CD8-positive, alpha-beta memory T cell (primary cell): ENCODE measurements around the gene SNTG2. TPM values are rescaled to one million over a fixed set of nuclear protein-coding genes. Genes with fewer than 3 reads are reported as not detected.

ENCODE experiments used
- CTCF ChIA-PET: fragments of 350-600 bp; sonication (Branson Sonifier 250); formaldehyde crosslinking; loops from one replicate; lab custom pipeline; 2021; ENCODE audit warnings: antibody characterized with exemption; lab: Charles Lee
- POLR2A ChIA-PET: fragments of 350-600 bp; sonication (Branson Sonifier 250); formaldehyde crosslinking; loops from one replicate; lab custom pipeline; 2021; ENCODE audit warnings: antibody characterized with exemption; lab: Charles Lee
- DNase-seq, 5 donors: peaks; one replicate each; pipeline versions ENCODE4 v3.0.0 to v3.0.0-alpha.2; 2020 to 2022; ENCODE audit warnings: mixed read lengths in 1 of 5
- H3K27ac ChIP-seq: one replicate; pipeline ENCODE4 v1.7.0; 2013; ENCODE audit warnings: low read depth, mild to moderate bottlenecking, low read length, moderate library complexity
- H3K27me3 ChIP-seq: 2 replicates; pipeline ENCODE4 v1.7.0; 2013; ENCODE audit warnings: low read length, mild to moderate bottlenecking; ENCODE audit not compliant: insufficient read depth, poor library complexity, severe bottlenecking
- H3K36me3 ChIP-seq: 2 replicates; pipeline ENCODE4 v1.7.0; 2013; ENCODE audit warnings: mild to moderate bottlenecking, low read length, moderate library complexity; ENCODE audit not compliant: insufficient read depth
- H3K4me1 ChIP-seq: 2 replicates; pipeline ENCODE4 v1.7.0; 2013; ENCODE audit warnings: mild to moderate bottlenecking, low read length, moderate library complexity; ENCODE audit not compliant: insufficient read depth
- H3K4me3 ChIP-seq: 2 replicates; pipeline ENCODE4 v1.7.0; 2013; ENCODE audit warnings: mild to moderate bottlenecking, low read length
- H3K9me3 ChIP-seq: 2 replicates; pipeline ENCODE4 v1.7.0; 2013; ENCODE audit warnings: mild to moderate bottlenecking, low read length
- H3K27ac Mint-ChIP-seq, 8 donors: one replicate each; pipeline ENCODE4 v1.8.0; 2020 to 2021; ENCODE audit warnings: mixed read lengths in 8 of 8, mild to moderate bottlenecking in 6 of 8, inconsistent platforms in 3 of 8, moderate library complexity in 3 of 8
- H3K27me3 Mint-ChIP-seq, 2 donors: one replicate each; pipeline ENCODE4 v1.8.0; 2020 to 2021; ENCODE audit warnings: mixed read lengths in 2 of 2, mild to moderate bottlenecking in 1 of 2, moderate library complexity in 1 of 2
- H3K36me3 Mint-ChIP-seq, 3 donors: one replicate each; pipeline ENCODE4 v1.8.0; 2020 to 2021; ENCODE audit warnings: mixed read lengths in 3 of 3, inconsistent platforms in 1 of 3, mild to moderate bottlenecking in 1 of 3
- H3K4me1 Mint-ChIP-seq, 3 donors: one replicate each; pipeline ENCODE4 v1.8.0; 2020 to 2021; ENCODE audit warnings: mixed read lengths in 3 of 3, inconsistent platforms in 1 of 3, mild to moderate bottlenecking in 1 of 3
- H3K4me3 Mint-ChIP-seq, 7 donors: one replicate each; pipeline ENCODE4 v1.8.0; 2020 to 2021; ENCODE audit warnings: mixed read lengths in 7 of 7, mild to moderate bottlenecking in 6 of 7, moderate library complexity in 4 of 7, inconsistent platforms in 2 of 7
- H3K9me3 Mint-ChIP-seq, 5 donors: one replicate each; pipeline ENCODE4 v1.8.0; 2020 to 2022; ENCODE audit warnings: mixed read lengths in 5 of 5, mild to moderate bottlenecking in 3 of 5, moderate library complexity in 2 of 5, inconsistent platforms in 1 of 5
- polyA plus RNA-seq: library from polyadenylated mRNA; unstranded; fragments of 300-500 nt; fragmentation: Illumina TruSeq; gene quantifications from one replicate; pipeline ENCODE4 v1.2.3, GENCODE V29; 2021
- total RNA-seq, 2 experiments: library from RNA; stranded (reverse); gene quantifications; one replicate each; pipeline ENCODE4 v1.2.3, GENCODE V29; 2021

Gene SNTG2
- total and polyA plus RNA-seq, 3 experiments from 2014 or later = 0.30 to 1.7 (median 1.3) TPM

GRCh38 chr2:1300284-1300683 is 349.6 kb downstream of the SNTG2 start:
- POLR2A ChIA-PET = no interaction called here
- H3K9me3 ChIP-seq = no peaks in the 10 kb centered on the region
- H3K4me3 Mint-ChIP-seq = no peak overlapping the region
- peaks cover 0 to 2% (median 0%) of the 10 kb centered on the region in 5 donors for H3K9me3 Mint-ChIP-seq
- CTCF ChIA-PET = no interaction called here
- H3K27ac Mint-ChIP-seq = no peak overlapping the region
- no peaks in the 10 kb centered on the region for H3K27me3 ChIP-seq
- H3K27me3 Mint-ChIP-seq = peaks cover 0 to 3% of the 10 kb centered on the region in 2 donors
- no peaks in the 10 kb centered on the region for H3K4me1 Mint-ChIP-seq
- H3K36me3 ChIP-seq = no peaks in the 10 kb centered on the region
- H3K36me3 Mint-ChIP-seq = no peaks in the 10 kb centered on the region
- no peaks in the 10 kb centered on the region for H3K4me1 ChIP-seq
- DNase-seq = no peak
- no peak overlapping the region for H3K27ac ChIP-seq
- H3K4me3 ChIP-seq = no peak overlapping the region

- Mint-ChIP-seq H3K4me3 (no peak overlapping the region), H3K4me1 (no peaks in the 10 kb centered on the region), H3K36me3 (no peaks in the 10 kb centered on the region), H3K27me3 (peaks cover 0 to 3% of the 10 kb centered on the region in 2 donors), H3K27ac (no peak overlapping the region), H3K9me3 (peaks cover 0 to 2% (median 0%) of the 10 kb centered on the region in 5 donors)
- Histone ChIP-seq H3K4me3 (no peak overlapping the region), H3K27ac (no peak overlapping the region), H3K9me3 (no peaks in the 10 kb centered on the region), H3K4me1 (no peaks in the 10 kb centered on the region), H3K36me3 (no peaks in the 10 kb centered on the region), H3K27me3 (no peaks in the 10 kb centered on the region)
- ChIA-PET CTCF (no interaction called here), POLR2A (no interaction called here)
- no peak for DNase-seq
These were observed 350.4 kb downstream of the SNTG2 start for GRCh38 chr2:1301056-1301455.

GRCh38 chr2:1305342-1306013 is 354.8 kb downstream of the SNTG2 start:
- DNase-seq = no peak
- no peak overlapping the region for H3K4me3 ChIP-seq
- no peaks in the 10 kb centered on the region for H3K4me1 ChIP-seq
- H3K27me3 ChIP-seq = no peaks in the 10 kb centered on the region
- no peaks in the 10 kb centered on the region for H3K36me3 ChIP-seq
- Mint-ChIP-seq H3K4me1 (no peaks in the 10 kb centered on the region), H3K36me3 (peaks cover 0 to 3% (median 0%) of the 10 kb centered on the region in 3 donors), H3K9me3 (peaks cover 0 to 4% (median 1%) of the 10 kb centered on the region in 5 donors), H3K27me3 (no peaks in the 10 kb centered on the region), H3K27ac (no peak overlapping the region), H3K4me3 (no peak overlapping the region)
- CTCF ChIA-PET = no interaction called here
- no peak overlapping the region for H3K27ac ChIP-seq
- H3K9me3 ChIP-seq = no peaks in the 10 kb centered on the region
- POLR2A ChIA-PET = no interaction called here

GRCh38 chr2:1306014-1306686 is 355.5 kb downstream of the SNTG2 start:
- no peaks in the 10 kb centered on the region for H3K4me1 Mint-ChIP-seq
- no peaks in the 10 kb centered on the region for H3K9me3 ChIP-seq
- H3K4me3 Mint-ChIP-seq = no peak overlapping the region
- no peaks in the 10 kb centered on the region for H3K4me1 ChIP-seq
- peaks cover 0 to 4% (median 1%) of the 10 kb centered on the region in 5 donors for H3K9me3 Mint-ChIP-seq
- no peaks in the 10 kb centered on the region for H3K27me3 Mint-ChIP-seq
- peaks cover 0 to 4% (median 0%) of the 10 kb centered on the region in 3 donors for H3K36me3 Mint-ChIP-seq
- no peak overlapping the region for H3K4me3 ChIP-seq
- DNase-seq = no peak
- ChIA-PET CTCF (no interaction called here), POLR2A (no interaction called here)
- H3K27ac ChIP-seq = no peak overlapping the region
- H3K36me3 ChIP-seq = no peaks in the 10 kb centered on the region
- H3K27me3 ChIP-seq = no peaks in the 10 kb centered on the region
- H3K27ac Mint-ChIP-seq = no peak overlapping the region

- Mint-ChIP-seq H3K27ac (no peak overlapping the region), H3K27me3 (no peaks in the 10 kb centered on the region), H3K4me3 (no peak overlapping the region), H3K9me3 (peaks cover 0 to 4% (median 1%) of the 10 kb centered on the region in 5 donors), H3K36me3 (peaks cover 0 to 4% (median 0%) of the 10 kb centered on the region in 3 donors), H3K4me1 (no peaks in the 10 kb centered on the region)
- Histone ChIP-seq H3K27me3 (no peaks in the 10 kb centered on the region), H3K4me1 (no peaks in the 10 kb centered on the region), H3K9me3 (no peaks in the 10 kb centered on the region), H3K4me3 (no peak overlapping the region), H3K36me3 (no peaks in the 10 kb centered on the region), H3K27ac (no peak overlapping the region)
- POLR2A ChIA-PET = no interaction called here
- CTCF ChIA-PET = no interaction called here
- DNase-seq = no peak
These were observed 356.3 kb downstream of the SNTG2 start for GRCh38 chr2:1306687-1307516.

GRCh38 chr2:1307670-1308069 is 357.0 kb downstream of the SNTG2 start:
- Histone ChIP-seq H3K36me3 (no peaks in the 10 kb centered on the region), H3K27ac (no peak overlapping the region), H3K4me1 (no peaks in the 10 kb centered on the region), H3K27me3 (no peaks in the 10 kb centered on the region), H3K9me3 (no peaks in the 10 kb centered on the region), H3K4me3 (no peak overlapping the region)
- ChIA-PET CTCF (no interaction called here), POLR2A (no interaction called here)
- Mint-ChIP-seq H3K4me1 (no peaks in the 10 kb centered on the region), H3K36me3 (peaks cover 0 to 4% (median 0%) of the 10 kb centered on the region in 3 donors), H3K27ac (no peak overlapping the region), H3K9me3 (peaks cover 0 to 4% (median 1%) of the 10 kb centered on the region in 5 donors), H3K4me3 (no peak overlapping the region), H3K27me3 (peaks cover 0 to 3% of the 10 kb centered on the region in 2 donors)
- no peak for DNase-seq

- Histone ChIP-seq H3K27ac (no peak overlapping the region), H3K4me1 (no peaks in the 10 kb centered on the region), H3K27me3 (no peaks in the 10 kb centered on the region), H3K4me3 (no peak overlapping the region), H3K36me3 (no peaks in the 10 kb centered on the region), H3K9me3 (no peaks in the 10 kb centered on the region)
- peaks cover 0 to 3% of the 10 kb centered on the region in 2 donors for H3K27me3 Mint-ChIP-seq
- no peaks in the 10 kb centered on the region for H3K4me1 Mint-ChIP-seq
- peaks cover 0 to 4% (median 1%) of the 10 kb centered on the region in 5 donors for H3K9me3 Mint-ChIP-seq
- H3K27ac Mint-ChIP-seq = no peak overlapping the region
- H3K36me3 Mint-ChIP-seq = peaks cover 0 to 4% (median 0%) of the 10 kb centered on the region in 3 donors
- POLR2A ChIA-PET = no interaction called here
- CTCF ChIA-PET = no interaction called here
- H3K4me3 Mint-ChIP-seq = no peak overlapping the region
- no peak for DNase-seq
These were observed 358.0 kb downstream of the SNTG2 start for GRCh38 chr2:1308678-1309077.

- Mint-ChIP-seq H3K4me3 (no peak overlapping the region), H3K27ac (no peak overlapping the region), H3K27me3 (peaks cover 0 to 3% of the 10 kb centered on the region in 2 donors), H3K36me3 (peaks cover 0 to 4% (median 0%) of the 10 kb centered on the region in 3 donors), H3K4me1 (no peaks in the 10 kb centered on the region), H3K9me3 (peaks cover 0 to 4% (median 1%) of the 10 kb centered on the region in 5 donors)
- no peak overlapping the region for H3K4me3 ChIP-seq
- no peaks in the 10 kb centered on the region for H3K36me3 ChIP-seq
- DNase-seq = no peak
- no peak overlapping the region for H3K27ac ChIP-seq
- no peaks in the 10 kb centered on the region for H3K4me1 ChIP-seq
- ChIA-PET POLR2A (no interaction called here), CTCF (no interaction called here)
- no peaks in the 10 kb centered on the region for H3K27me3 ChIP-seq
- H3K9me3 ChIP-seq = no peaks in the 10 kb centered on the region
These were observed 358.9 kb downstream of the SNTG2 start for GRCh38 chr2:1309507-1309906.
